AG10803 (cell line): Measurements from ENCODE around the gene MRNIP.

Experiments used
- DNase-seq: peaks from one replicate; pipeline ENCODE4 v3.0.0; 2010; ENCODE audit warnings: low read depth
- H3K4me3 ChIP-seq: 2 replicates; pipeline ENCODE4 v1.5.1; 2011; ENCODE audit warnings: mild to moderate bottlenecking, low read length, control low read depth
- TF ChIP-seq, protein P1 (sequence below): conservative IDR thresholded peaks from 2 replicates; pipeline ENCODE4 v1.5.1; 2011; ENCODE audit warnings: mild to moderate bottlenecking, low read length, control low read depth, inconsistent platforms

MRNIP gene

DNA sequence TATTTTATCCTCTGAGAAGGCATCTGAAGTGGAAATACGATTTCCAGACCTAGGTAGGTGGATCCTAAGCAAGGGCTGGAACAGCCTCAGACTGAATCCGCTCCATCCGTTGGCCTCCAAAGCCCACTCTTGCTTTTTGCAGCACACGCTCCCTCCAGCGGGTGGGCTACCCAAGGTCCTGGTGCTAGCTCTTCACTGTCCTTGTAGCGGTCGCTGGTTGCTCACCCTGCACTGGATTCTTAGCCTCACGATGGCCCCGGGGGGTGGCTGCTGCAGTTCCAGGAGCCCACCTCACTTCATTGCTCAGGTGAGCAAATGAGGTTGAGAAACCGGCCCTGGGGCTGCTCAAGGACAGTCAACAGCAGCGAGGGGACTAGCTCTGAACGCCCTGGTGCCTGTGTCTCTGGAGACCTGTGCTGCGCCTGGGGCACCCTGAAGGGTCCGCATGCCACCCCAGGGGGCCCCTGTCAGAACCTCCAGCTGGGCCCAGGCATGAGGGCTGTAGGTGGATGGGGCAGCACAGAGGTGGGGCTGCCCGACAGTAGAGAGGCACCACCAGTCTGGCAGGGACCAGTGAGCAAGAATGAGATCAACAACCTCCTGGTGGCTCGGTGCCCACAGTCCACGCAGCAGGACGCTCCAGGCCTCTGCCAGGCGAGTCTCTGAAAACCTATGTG, 56.3 kb downstream of the MRNIP start:
- no peak for DNase-seq
- TF ChIP-seq, protein P1, sequence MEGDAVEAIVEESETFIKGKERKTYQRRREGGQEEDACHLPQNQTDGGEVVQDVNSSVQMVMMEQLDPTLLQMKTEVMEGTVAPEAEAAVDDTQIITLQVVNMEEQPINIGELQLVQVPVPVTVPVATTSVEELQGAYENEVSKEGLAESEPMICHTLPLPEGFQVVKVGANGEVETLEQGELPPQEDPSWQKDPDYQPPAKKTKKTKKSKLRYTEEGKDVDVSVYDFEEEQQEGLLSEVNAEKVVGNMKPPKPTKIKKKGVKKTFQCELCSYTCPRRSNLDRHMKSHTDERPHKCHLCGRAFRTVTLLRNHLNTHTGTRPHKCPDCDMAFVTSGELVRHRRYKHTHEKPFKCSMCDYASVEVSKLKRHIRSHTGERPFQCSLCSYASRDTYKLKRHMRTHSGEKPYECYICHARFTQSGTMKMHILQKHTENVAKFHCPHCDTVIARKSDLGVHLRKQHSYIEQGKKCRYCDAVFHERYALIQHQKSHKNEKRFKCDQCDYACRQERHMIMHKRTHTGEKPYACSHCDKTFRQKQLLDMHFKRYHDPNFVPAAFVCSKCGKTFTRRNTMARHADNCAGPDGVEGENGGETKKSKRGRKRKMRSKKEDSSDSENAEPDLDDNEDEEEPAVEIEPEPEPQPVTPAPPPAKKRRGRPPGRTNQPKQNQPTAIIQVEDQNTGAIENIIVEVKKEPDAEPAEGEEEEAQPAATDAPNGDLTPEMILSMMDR = no peak
- H3K4me3 ChIP-seq = no peak overlapping the region

DNA sequence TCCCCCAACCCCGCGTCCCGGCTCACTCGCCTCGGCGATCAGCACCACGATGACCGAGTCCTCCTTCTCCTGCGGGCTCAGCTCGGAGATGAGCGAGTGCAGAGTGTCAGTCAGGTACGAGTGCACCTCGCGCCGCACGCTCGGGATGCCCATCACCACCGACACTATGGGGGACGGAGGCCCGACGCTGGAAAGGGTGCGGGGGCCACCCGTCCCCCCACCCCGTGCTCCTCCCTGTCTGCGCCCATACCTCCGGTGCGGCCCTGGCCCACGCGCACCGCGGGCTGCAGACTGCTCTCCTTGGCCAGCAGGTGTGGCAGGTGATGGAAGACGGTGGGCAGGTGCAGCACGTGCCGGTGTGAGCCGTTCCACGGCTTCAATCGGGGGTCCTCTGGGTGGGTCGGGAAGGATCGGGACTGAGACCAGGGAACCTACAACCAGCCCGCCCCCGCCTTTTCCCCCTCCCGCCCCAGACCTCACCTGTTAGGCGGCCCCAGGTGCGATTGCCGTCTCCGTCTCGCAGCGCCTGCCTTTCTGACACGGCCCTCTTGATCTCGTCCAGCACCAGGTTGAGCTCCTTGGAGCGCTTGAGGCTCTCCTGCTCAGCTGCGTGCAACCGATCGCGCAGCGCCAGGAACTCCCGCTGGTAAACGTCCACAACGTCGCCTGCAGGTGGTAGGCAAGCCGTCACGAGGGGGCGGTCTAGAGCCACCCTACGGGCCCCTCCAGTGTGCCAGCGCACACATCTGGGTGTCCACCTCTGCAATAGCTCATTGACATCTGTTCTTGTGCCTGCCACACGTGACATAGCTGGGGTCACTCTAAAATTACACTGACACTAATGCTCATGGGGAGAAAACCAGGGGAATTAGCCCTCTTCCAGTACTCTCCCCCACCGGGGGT, 57.1 kb downstream of the MRNIP start:
- no peak overlapping the region for H3K4me3 ChIP-seq
- peak; percentile 44 for DNase-seq
- TF ChIP-seq, protein P1 = peak; percentile 56

DNA sequence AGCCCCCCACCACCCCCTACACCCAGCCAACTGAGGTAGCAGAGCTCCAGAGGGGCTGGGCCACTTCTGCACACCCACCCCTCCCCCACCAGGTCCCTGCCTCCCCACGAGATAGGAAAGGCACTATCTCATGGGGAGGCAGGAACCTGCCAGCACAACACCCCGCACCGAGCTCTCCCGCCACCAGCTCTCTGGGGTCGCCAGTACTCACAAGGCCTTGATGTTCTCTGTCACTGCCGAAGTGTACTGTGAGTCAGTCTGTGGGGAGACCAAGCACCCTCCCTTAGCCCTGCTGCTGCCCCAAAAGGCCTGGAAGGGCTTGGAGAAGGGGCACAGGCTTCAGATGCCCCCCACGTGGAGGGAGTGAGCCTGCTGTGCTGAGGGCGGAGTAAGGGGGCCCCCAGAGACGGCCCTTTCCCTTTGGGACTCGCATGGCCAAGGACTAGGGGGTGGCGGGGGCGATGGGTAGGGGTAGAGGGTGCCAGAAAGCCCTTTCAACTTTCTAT, 57.9 kb downstream of the MRNIP start:
- TF ChIP-seq, protein P1 = no peak
- DNase-seq = no peak
- no peak overlapping the region for H3K4me3 ChIP-seq

DNA sequence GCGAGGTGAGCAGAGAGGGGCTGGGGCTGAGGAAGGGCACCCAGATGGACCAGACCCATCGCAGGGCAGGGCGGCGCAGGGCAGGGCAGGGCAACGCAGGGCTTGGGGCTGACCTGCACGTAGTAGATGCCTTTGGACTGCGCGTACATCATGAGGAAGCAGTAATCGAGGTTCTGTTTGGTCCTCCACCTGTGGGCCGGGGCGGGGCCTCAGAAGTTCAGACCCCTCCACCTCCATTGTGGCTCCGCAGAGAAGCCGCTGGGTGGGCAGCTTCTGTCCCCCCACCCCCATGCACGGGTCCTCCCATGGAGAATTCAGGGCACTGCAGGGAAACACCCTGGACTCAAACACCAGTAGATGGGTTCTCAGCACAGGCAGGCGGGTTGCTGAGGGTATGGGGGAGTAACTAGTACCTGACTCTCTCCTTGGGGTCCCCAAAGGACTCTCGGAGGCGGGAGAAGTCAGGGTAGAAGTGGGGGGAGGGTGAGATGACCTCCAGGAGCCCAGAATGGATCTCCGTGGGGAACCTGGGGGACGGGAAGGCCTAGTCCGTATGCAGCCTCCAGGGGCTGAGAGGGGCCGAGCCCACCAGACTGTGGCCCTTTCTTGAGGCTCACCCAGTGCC, 58.4 kb downstream of the MRNIP start:
- TF ChIP-seq, protein P1 = no peak
- DNase-seq = no peak
- H3K4me3 ChIP-seq = no peak overlapping the region

DNA sequence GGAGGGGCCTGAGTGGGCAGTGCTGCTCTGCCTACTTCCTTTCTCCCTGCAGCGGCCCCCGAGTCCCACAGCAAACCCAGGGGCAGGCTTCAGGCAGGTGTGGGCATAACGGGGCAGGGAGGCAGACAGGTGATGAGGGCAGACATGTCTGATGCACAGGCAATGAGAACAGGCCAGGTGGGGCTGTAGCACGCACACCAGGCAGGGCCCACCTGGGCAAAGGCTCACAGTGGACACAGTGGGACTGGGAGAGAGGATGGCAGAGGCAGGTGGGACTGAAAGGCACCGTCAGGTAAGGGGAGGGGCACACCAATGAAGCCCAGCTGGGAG, 59.0 kb downstream of the MRNIP start:
- DNase-seq = no peak
- no peak overlapping the region for H3K4me3 ChIP-seq
- TF ChIP-seq, protein P1 = no peak

DNA sequence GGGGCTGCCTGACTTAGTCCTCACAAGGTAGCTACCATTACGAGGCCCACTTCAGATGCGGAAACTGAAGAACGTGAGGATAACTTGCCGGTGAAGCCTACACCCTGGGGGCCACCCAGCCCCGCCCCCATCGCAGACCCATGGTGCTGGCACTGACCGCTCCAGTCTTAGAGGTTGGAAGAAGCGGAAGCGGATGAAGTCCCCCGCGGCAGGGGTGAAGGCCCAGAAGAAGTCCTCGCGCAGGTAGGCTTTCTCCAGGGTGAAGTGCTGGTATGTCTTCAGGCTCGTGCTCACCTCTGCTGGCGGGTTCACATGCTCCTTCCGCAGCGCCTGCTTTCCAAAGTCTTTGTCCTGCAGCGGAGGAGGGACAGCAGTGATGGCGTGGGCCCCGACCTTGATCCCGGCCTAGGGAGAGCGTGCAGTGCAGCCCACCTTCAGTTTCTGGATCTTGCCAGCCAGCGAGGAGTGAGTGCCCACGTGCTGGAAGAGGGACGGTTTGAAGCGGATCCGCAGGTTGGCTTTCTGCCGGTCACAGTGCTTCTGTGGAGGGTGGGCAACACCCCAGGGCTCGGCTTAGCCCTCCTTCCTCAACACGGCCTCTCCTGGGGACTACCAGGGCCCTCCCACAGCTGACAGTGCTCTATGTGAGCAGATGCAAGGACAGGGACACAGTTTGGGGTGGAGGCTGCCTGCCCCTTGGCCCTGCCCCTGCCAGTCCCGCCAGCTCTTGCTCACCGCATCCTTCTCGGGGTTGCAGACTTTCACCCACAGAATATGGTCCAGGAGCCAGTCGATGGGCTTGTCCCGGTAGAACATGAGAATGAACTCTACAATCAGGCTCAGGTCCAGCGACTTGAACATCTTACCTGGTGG, 59.6 kb downstream of the MRNIP start:
- DNase-seq = no peak
- no peak overlapping the region for H3K4me3 ChIP-seq
- TF ChIP-seq, protein P1 = no peak
